ENCODE measurements around the gene SMIM38. TPM values are rescaled to one million over a fixed set of nuclear protein-coding genes. Genes with fewer than 3 reads are reported as not detected.

The SMIM38 gene
- total RNA-seq, 1 donor, result 0.09 TPM

DNA sequence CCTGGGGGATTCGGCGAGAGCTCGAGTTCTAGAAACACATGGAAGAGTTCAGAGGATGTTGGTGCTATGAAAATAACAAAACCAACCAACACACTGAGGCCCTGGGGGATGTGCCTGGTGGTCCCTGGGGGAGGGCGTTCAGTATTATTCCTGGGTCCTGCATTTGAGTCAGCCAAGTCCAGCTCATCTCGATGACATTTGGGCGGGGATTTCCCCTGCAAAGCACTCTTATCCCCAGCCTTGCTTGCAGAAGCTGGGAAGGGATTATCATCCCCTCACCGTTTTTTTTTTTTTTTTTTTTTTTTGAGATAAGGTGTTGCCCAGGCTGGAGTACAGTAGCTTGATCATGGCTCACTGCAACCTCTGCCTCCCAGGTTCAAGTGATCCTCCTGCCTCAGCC is 2.1 kb upstream of the SMIM38 start:
- H3K4me3 ChIP-seq (ENCODE audit: low read depth, low read length), result no peak overlapping the region
- no peak for DNase-seq (ENCODE audit: low read depth)
- TF ChIP-seq, protein P1, sequence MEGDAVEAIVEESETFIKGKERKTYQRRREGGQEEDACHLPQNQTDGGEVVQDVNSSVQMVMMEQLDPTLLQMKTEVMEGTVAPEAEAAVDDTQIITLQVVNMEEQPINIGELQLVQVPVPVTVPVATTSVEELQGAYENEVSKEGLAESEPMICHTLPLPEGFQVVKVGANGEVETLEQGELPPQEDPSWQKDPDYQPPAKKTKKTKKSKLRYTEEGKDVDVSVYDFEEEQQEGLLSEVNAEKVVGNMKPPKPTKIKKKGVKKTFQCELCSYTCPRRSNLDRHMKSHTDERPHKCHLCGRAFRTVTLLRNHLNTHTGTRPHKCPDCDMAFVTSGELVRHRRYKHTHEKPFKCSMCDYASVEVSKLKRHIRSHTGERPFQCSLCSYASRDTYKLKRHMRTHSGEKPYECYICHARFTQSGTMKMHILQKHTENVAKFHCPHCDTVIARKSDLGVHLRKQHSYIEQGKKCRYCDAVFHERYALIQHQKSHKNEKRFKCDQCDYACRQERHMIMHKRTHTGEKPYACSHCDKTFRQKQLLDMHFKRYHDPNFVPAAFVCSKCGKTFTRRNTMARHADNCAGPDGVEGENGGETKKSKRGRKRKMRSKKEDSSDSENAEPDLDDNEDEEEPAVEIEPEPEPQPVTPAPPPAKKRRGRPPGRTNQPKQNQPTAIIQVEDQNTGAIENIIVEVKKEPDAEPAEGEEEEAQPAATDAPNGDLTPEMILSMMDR (IDR thresholded peaks at IDR 0.05; ENCODE audit: insufficient read depth, low read length), result no peak

DNA sequence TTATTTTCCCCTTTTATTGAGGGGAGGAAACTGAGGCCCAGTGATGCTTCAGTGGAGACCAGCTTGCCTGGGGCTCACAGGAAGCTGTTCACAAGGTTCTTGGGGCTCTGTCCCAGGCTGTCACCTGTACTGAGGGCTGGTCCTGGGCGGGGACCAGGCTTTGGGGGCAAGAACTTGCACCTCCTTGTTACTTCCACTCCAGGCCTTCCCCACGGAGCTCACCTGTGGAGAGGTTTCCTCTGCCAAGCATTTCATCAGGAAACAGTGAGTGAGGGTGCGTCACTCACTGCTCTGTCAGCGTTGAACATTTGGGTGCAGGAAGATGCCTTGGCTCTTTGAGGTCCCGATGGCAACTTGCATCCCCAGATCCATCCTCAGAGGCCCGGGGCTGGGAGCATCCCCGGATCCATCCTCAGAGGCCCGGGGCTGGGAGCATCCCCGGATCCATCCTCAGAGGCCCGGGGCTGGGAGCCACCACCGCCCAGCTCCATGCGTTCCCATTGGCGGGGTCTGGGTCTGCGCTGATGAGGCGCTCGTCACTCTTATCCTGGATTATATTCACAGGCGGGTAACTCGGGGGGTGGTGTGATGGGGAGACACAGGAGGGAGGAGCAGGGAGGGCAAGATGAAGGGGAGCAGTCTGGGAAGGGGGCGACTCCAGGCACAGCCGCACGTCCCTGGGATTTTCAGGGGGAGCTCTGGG is 1.4 kb upstream of the SMIM38 start:
- no peak overlapping the region for H3K4me3 ChIP-seq (ENCODE audit: low read depth, low read length)
- DNase-seq (ENCODE audit: low read depth), result no peak
- TF ChIP-seq, protein P1 (IDR thresholded peaks at IDR 0.05; ENCODE audit: insufficient read depth, low read length), result no peak

DNA sequence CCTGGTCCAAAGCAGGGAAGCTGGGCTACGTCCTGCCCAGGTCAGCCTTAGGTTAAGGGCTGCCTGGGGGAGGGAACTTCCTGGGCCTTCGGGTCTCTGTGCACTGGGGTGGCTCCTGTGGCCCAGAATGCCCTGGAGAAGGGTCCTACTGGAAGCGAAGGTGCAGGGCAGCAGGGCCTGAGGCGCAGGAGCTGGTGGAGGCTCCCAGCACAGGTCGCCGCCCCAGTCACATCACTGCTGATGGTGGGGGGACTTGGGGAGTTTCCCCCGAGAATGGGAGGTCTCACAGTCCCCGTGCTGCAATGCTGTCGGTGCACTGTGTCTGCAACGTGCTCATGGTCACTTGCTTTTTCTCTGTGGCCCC is 815 bp upstream of the SMIM38 start:
- TF ChIP-seq, protein P1 (IDR thresholded peaks at IDR 0.05; ENCODE audit: insufficient read depth, low read length), result no peak
- DNase-seq (ENCODE audit: low read depth), result no peak
- H3K4me3 ChIP-seq (ENCODE audit: low read depth, low read length), result no peak overlapping the region

DNA sequence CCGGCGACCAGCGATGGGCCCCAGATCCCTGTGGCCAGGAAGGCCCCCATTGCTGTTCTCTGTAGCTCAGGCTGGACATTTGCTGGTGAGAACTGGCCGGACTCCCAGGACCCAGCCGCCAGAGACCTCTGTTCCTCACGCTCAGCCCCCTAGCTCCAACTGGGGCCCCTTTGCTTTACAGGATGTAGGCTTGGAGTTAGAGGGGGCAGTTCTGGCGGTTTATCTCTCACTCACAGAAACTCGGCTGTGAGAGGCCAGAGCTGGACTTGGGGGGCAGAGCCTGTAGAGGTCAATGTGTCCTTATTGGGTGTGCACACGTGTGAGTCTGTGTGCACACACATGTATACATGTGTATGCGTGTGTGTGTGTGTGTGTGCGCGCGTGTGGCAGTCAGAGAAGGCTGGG is 502 bp downstream of the SMIM38 start:
- H3K4me3 ChIP-seq (ENCODE audit: low read depth, low read length), result no peak overlapping the region
- no peak for DNase-seq (ENCODE audit: low read depth)
- TF ChIP-seq, protein P1 (IDR thresholded peaks at IDR 0.05; ENCODE audit: insufficient read depth, low read length), result no peak

DNA sequence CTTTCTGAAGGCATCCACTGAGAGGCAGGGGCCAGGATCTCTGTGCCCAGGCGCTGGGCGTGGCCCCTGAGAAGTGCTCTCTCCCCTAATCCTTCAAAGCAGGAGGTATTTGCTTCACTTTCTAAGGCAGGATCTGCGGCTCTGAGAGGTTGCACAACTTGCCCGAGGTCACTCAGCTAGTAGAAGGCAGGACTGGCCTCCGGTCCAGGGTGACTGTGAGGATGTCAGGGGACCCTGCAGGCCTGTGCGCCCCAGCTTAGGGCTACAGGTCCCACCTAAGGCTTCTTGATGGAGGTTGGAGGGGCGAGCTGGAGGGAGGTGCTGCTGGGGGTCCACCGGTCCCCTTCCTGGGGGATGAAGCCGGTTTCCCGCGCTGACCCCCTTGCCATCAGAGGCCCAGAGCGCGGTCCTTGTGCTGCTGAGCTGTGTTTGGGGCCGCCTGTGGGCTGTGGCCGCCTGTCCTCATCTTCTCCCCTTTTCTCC is 979 bp downstream of the SMIM38 start:
- TF ChIP-seq, protein P1 (IDR thresholded peaks at IDR 0.05; ENCODE audit: insufficient read depth, low read length), result no peak
- peak; percentile 13 for DNase-seq (ENCODE audit: low read depth)
- H3K4me3 ChIP-seq (ENCODE audit: low read depth, low read length), result no peak overlapping the region

DNA sequence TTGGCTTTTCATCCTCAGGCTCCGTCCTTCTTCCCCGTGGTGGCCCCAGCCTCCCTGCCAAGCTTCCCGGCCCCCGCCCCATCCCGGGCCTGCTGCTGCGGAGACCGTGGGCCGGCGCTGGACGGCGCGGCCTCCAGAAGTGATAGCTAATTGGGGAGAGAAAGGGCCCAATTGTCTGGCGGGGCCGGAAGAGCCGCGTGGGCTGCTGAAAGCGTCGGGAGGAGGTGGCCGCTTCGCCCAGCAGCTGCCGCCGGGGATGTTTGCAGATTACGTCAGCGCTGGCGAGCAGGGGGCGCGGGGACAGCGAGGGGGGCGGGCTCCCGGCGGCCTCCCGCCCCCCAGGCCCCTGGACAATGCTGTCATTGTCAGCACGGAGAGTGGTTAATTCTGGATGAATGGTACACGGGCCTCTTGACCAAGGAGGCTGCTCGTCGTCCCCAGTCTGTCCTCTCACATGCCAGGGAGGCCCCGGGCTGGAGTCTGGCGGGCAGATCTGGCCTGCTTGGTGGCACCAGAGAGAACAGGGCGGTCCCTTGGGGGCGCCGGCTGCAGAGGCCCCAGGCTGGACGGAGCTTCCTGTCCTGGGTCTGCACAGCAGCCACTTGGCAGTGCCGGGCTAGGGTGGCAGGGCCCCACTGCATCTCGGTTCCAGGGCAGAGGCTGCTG is 1.6 kb downstream of the SMIM38 start:
- TF ChIP-seq, protein P1 (IDR thresholded peaks at IDR 0.05; ENCODE audit: insufficient read depth, low read length), result no peak
- DNase-seq (ENCODE audit: low read depth), result peak; percentile 44
- H3K4me3 ChIP-seq (ENCODE audit: low read depth, low read length), result no peak overlapping the region

Measured in fibroblast of the aortic adventitia (primary cell).